PC-3 (cell line): ENCODE measurements around the gene DENND4B. TPM values are rescaled to one million over a fixed set of nuclear protein-coding genes. Genes with fewer than 3 reads are reported as not detected.

ENCODE experiments used
- ATAC-seq: fragments of 200-7000 bp; cut with Tn5 transposase; 2 replicates; pipeline ENCODE4 v1.9.1; 2020; ENCODE audit warnings: mild to moderate bottlenecking, moderate library complexity
- Bru-seq: library from RNA; stranded (reverse); fragments of 400-500 nt; gene quantifications from one replicate; lab custom pipeline; 2021; lab: Mats Ljungman, UMichigan
- BruChase-seq, 2 experiments: library from RNA; stranded (reverse); fragments of 400-500 nt; gene quantifications; one replicate each; lab custom pipeline; 2021; lab: Mats Ljungman, UMichigan
- BruUV-seq: library from RNA; stranded (reverse); fragments of 400-500 nt; replicated peaks from 2 replicates; lab custom pipeline; 2021; lab: Mats Ljungman, UMichigan
- CTCF ChIA-PET: fragments of 300-600 bp; sonication (Branson Sonifier 250); formaldehyde crosslinking; loops from one replicate; lab custom pipeline; 2022; ENCODE audit warnings: antibody characterized with exemption; lab: Charles Lee
- POLR2A ChIA-PET: fragments of 300-600 bp; sonication (Branson Sonifier 250); formaldehyde crosslinking; loops from one replicate; lab custom pipeline; 2022; ENCODE audit warnings: antibody characterized with exemption; ENCODE audit not compliant: unreplicated experiment; lab: Charles Lee
- DNase-seq: peaks from one replicate; pipeline ENCODE4 v3.0.0-alpha.2; 2015
- H2AFZ ChIP-seq: fragments of 300-600 bp; sonication (generic); 2 replicates; pipeline ENCODE4 v1.6.0; 2016; ENCODE audit warnings: antibody characterized with exemption, low read length
- H3F3A ChIP-seq: fragments of 300-600 bp; sonication (generic); one replicate; pipeline ENCODE4 v1.6.0; 2017; ENCODE audit warnings: antibody characterized with exemption, low read length, control low read depth, mild to moderate bottlenecking; ENCODE audit not compliant: unreplicated experiment
- H3K27ac ChIP-seq: fragments of 300-600 bp; sonication (generic); 2 replicates; pipeline ENCODE4 v1.5.1; 2016; ENCODE audit warnings: mild to moderate bottlenecking, low read length
- H3K27me3 ChIP-seq: fragments of 300-600 bp; sonication (generic); 2 replicates; pipeline ENCODE4 v1.6.1; 2016; ENCODE audit warnings: low read length, mixed read lengths
- H3K36me3 ChIP-seq: fragments of 300-600 bp; sonication (generic); 2 replicates; pipeline ENCODE4 v1.6.1; 2016; ENCODE audit warnings: low read depth, mixed run types, low read length, mixed read lengths
- H3K4me1 ChIP-seq: fragments of 300-600 bp; sonication (generic); 2 replicates; pipeline ENCODE4 v1.5.1; 2016; ENCODE audit warnings: low read length; ENCODE audit not compliant: insufficient read depth
- H3K4me2 ChIP-seq: fragments of 300-600 bp; sonication (generic); 2 replicates; pipeline ENCODE4 v1.6.0; 2016; ENCODE audit warnings: low read length
- H3K4me3 ChIP-seq: fragments of 300-600 bp; sonication (generic); 2 replicates; pipeline ENCODE4 v1.5.1; 2016; ENCODE audit warnings: mild to moderate bottlenecking, low read length, mixed read lengths
- H3K79me2 ChIP-seq: fragments of 300-600 bp; sonication (generic); 2 replicates; pipeline ENCODE4 v1.6.1; 2017; ENCODE audit warnings: low read length, mixed read lengths
- H3K9ac ChIP-seq: fragments of 300-600 bp; sonication (generic); 2 replicates; pipeline ENCODE4 v1.6.0; 2016; ENCODE audit warnings: mild to moderate bottlenecking, low read length
- H3K9me2 ChIP-seq: fragments of 300-600 bp; sonication (generic); replicated peaks from 2 replicates; pipeline ENCODE4 v1.6.1; 2016; ENCODE audit warnings: mixed run types, low read length, mixed read lengths
- H3K9me3 ChIP-seq: fragments of 300-600 bp; sonication (generic); 2 replicates; pipeline ENCODE4 v1.6.1; 2016; ENCODE audit warnings: low read length, mixed read lengths
- H4K20me1 ChIP-seq: fragments of 300-600 bp; sonication (generic); 2 replicates; pipeline ENCODE4 v1.6.1; 2016; ENCODE audit warnings: low read length, mixed read lengths
- EZH2 ChIP-seq: fragments of 300-600 bp; sonication (generic); IDR thresholded peaks from one replicate; pipeline ENCODE4 v1.6.1; 2017; ENCODE audit warnings: antibody characterized with exemption, mild to moderate bottlenecking, low read length; ENCODE audit not compliant: unreplicated experiment
- EZH2phosphoT487 ChIP-seq: fragments of 300-600 bp; sonication (generic); IDR thresholded peaks from 2 replicates; pipeline ENCODE4 v1.6.1; 2018; ENCODE audit warnings: mild to moderate bottlenecking, antibody characterized with exemption, low read length, borderline replicate concordance
- intact Hi-C: fragments of 100-400 bp; cut with micrococcal nuclease; formaldehyde crosslinking; loops from 2 replicates; pipeline ENCODE4 v1.9.0; 2023
- long read RNA-seq: library from polyadenylated mRNA; unstranded; transcript quantifications from one replicate; pipeline ENCODE4 v2.0.0, GENCODE V29; 2021; ENCODE audit not compliant: unreplicated experiment
- total RNA-seq: library from RNA; depleted of rRNA; stranded (reverse); fragments of >200 nt; gene quantifications from 2 replicates; pipeline ENCODE4 v1.2.3, GENCODE V29; 2014; rRNA removed
- TF ChIP-seq, protein P1 (sequence below): fragments of 300-600 bp; sonication (generic); conservative IDR thresholded peaks from 2 replicates; pipeline ENCODE4 v1.5.1; 2017; ENCODE audit warnings: antibody characterized with exemption, low read depth, mild to moderate bottlenecking, low read length

Gene DENND4B, protein sequence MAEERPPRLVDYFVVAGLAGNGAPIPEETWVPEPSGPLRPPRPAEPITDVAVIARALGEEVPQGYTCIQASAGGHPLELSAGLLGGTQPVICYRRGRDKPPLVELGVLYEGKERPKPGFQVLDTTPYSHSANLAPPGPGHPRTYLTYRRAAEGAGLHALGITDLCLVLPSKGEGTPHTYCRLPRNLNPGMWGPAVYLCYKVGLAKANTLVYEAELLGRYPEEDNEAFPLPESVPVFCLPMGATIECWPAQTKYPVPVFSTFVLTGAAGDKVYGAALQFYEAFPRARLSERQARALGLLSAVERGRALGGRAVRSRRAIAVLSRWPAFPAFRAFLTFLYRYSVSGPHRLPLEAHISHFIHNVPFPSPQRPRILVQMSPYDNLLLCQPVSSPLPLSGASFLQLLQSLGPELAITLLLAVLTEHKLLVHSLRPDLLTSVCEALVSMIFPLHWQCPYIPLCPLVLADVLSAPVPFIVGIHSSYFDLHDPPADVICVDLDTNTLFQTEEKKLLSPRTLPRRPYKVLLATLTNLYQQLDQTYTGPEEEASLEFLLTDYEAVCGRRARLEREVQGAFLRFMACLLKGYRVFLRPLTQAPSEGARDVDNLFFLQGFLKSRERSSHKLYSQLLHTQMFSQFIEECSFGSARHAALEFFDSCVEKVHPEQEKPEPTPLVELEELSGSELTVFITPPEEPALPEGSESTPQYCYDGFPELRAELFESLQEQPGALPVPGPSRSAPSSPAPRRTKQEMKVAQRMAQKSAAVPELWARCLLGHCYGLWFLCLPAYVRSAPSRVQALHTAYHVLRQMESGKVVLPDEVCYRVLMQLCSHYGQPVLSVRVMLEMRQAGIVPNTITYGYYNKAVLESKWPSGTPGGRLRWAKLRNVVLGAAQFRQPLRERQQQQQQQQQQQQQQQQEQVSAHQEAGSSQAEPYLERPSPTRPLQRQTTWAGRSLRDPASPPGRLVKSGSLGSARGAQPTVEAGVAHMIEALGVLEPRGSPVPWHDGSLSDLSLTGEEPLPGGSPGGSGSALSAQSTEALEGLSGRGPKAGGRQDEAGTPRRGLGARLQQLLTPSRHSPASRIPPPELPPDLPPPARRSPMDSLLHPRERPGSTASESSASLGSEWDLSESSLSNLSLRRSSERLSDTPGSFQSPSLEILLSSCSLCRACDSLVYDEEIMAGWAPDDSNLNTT (N-terminal part only)
- total RNA-seq: 27.3 and 38.0 TPM in 2 replicates
- Bru-seq, nascent RNA: percentile 75 among the genes with signal in this experiment
- BruChase-seq, experiment 1, labeled RNA remaining after a 6-hour chase: percentile 90 among the genes with signal in this experiment
- BruChase-seq, experiment 2, labeled RNA remaining after a 2-hour chase: percentile 85 among the genes with signal in this experiment
- long read RNA-seq, partial matches to known transcripts: 64 of 83 reads
- long read RNA-seq, other reads (novel, unspliced or antisense): 19 of 83 reads

DNA sequence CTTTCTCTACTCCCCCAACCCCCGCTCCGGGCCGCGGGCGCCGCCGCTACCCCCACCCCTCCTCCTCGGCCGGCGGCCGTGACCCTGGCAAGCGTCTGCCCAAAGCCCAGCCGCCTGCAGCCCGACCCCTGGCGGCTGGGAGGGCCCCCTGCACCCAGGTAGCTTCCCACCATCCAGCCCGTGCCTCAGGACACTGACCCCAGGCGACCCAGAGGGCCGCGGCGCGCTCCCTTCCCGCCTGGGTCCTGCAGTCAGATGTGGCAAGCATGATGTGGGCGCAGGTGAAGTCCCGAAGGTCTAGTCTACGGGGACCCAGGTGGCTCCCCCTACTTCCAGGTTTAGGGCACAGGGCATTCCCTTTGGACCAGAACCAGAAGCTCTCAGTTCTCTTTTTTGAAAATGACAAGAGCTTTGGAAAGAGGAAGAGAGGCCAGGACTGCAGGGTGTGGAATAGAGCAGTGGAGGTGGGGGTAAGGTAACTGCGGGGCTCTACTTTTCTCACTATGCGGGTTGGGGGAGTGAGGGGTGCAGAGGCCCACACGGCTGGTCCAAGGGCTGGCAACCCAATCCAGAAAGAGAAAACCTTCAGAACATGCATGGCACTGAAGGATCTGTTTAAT lies at the start of gene DENND4B:
Gene DENND4B (minus strand): TSS at position 97 of the 620 bp plus-strand sequence. CDS start 2,344 bp downstream, outside the sequence.
- Histone ChIP-seq H3K9ac (peak within 1 kb of the TSS; percentile 79), H3K27me3 (no peaks in the 10 kb centered on the region), H3F3A (no peaks in the 10 kb centered on the region), H3K36me3 (peaks cover 19% of the 10 kb centered on the region; the same call in 1 of the 2 replicates), H3K4me2 (peak within 1 kb of the TSS; percentile 96), H3K27ac (peak within 1 kb of the TSS; percentile 43), H2AFZ (peak within 1 kb of the TSS; percentile 86), H3K4me3 (peak within 1 kb of the TSS; percentile 81), H4K20me1 (no peaks in the 10 kb centered on the region), H3K9me3 (no peaks in the 10 kb centered on the region), H3K79me2 (peaks cover 23% of the 10 kb centered on the region), H3K9me2 (no peaks in the 10 kb centered on the region), H3K4me1 (peaks cover 13% of the 10 kb centered on the region)
- ChIA-PET CTCF (interaction anchor here (0.5 to 1.6 kb wide), 10 partner anchors 11 to 127 kb away, joined by 3 to 19 read pairs (median 5); partner anchors contain the start of genes GATAD2B, JTB, RAB13 and SLC39A1), POLR2A (interaction anchor here (0.6 to 1.1 kb wide), 3 partner anchors 23 to 325 kb away, joined by 3 to 15 read pairs (median 11); partner anchors contain the start of gene HAX1)
- DNase-seq (peak; percentile 86), ATAC-seq (peak; percentile 88)
- BruUV-seq: no TSS peak
- TF ChIP-seq EZH2phosphoT487: no peak
- TF ChIP-seq, protein P1, sequence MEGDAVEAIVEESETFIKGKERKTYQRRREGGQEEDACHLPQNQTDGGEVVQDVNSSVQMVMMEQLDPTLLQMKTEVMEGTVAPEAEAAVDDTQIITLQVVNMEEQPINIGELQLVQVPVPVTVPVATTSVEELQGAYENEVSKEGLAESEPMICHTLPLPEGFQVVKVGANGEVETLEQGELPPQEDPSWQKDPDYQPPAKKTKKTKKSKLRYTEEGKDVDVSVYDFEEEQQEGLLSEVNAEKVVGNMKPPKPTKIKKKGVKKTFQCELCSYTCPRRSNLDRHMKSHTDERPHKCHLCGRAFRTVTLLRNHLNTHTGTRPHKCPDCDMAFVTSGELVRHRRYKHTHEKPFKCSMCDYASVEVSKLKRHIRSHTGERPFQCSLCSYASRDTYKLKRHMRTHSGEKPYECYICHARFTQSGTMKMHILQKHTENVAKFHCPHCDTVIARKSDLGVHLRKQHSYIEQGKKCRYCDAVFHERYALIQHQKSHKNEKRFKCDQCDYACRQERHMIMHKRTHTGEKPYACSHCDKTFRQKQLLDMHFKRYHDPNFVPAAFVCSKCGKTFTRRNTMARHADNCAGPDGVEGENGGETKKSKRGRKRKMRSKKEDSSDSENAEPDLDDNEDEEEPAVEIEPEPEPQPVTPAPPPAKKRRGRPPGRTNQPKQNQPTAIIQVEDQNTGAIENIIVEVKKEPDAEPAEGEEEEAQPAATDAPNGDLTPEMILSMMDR: peak; percentile 90
- intact Hi-C loops: loop anchor here (1.0 kb wide), 1 partner anchor 12 kb away; the partner anchor contains the start of gene CRTC2

DNA sequence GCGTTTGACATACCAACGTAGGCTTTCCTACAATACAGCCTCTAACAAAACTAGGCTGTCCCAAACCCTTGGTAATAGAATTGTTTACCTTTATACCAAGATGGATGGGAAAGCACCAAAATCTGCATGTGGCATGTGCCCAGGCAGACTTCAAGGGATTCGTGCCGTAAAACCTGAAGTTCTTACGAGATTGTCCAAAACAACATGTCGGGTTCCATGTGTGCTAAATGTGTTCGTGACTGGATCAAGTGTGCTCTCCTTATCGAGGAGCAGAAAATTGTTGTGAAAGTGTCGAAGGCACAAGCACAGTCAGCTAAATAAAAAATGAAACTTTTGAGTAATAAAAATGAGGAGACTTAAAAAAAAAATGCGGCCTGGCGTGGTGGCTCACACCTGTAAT lies 49.1 kb upstream of the DENND4B start:
- CTCF ChIA-PET: no interaction called here
- no peak overlapping the region for H3K9ac ChIP-seq
- H2AFZ ChIP-seq: no peak overlapping the region

More for the DNA sequence above, 49.1 kb upstream of the DENND4B start:
- Histone ChIP-seq H3K9me3 (no peaks in the 10 kb centered on the region), H3K4me3 (no peak overlapping the region), H4K20me1 (peaks cover 17% of the 10 kb centered on the region), H3K9me2 (no peaks in the 10 kb centered on the region), H3K4me1 (peaks cover 14% of the 10 kb centered on the region), H3K27me3 (no peaks in the 10 kb centered on the region), H3F3A (peaks cover 14% of the 10 kb centered on the region), H3K27ac (no peak overlapping the region), H3K79me2 (peaks cover 23% of the 10 kb centered on the region), H3K4me2 (no peak overlapping the region), H3K36me3 (peaks cover 27% of the 10 kb centered on the region)
- TF ChIP-seq, protein P1: no peak
- TF ChIP-seq EZH2phosphoT487 (no peak), EZH2 (no peak)
- DNase-seq (no peak), ATAC-seq (no peak)
- BruUV-seq: no TSS peak
- intact Hi-C loops: no loop called here
- POLR2A ChIA-PET: no interaction called here
